HG03457 (cell line): ENCODE data around the gene RANGAP1.

Experiments
- ATAC-seq: cut with Tn5 transposase; IDR thresholded peaks from one replicate; pipeline ENCODE4 v1.9.1; 2021; ENCODE audit warnings: moderate number of reproducible peaks; ENCODE audit not compliant: unreplicated experiment

Gene RANGAP1

DNA sequence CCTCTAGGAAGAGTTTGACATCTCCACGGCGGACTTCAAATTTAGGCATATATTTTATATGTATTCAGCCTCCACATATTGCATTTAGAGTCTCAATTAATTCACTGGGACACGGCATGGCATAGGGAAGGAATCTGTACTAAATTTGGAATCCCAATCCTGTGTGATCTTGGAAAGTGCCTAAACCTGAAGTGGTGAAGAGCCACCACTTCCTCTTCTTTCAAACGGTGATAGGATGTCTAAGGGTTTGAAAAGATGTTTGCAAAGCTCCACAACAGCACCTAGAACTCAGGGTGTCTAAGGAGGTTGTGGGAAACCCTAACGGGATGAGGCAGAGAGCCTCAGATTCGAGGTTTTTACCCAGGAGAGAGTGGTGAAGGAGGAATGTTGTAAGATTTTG is 81.9 kb downstream of the RANGAP1 start:
- ATAC-seq, result no peak

GRCh38 chr22:41203118-41203517 is 82.9 kb downstream of the RANGAP1 start:
- no peak for ATAC-seq

DNA sequence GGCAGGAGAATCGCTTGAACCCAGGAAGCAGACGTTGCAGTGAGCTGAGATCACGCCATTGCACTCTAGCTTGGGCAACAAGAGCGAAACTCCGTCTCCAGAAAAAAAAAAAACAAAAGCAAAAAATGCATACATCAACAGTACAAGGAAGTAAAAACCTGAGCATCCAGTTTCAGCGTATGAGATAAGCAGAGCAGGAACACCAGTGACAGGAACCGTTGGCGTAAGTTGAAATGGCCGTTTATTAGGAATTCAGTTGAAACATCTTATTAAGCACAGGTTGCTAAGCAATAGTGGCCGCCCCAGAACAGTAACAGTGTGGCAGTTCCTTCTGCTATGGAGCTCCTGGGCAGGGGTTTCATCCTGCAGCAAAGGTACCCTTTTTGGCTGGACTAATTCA is 84.8 kb downstream of the RANGAP1 start:
- no peak for ATAC-seq

- ATAC-seq, result no peak
Observed at GRCh38 chr22:41198027-41198580, 87.9 kb downstream of the RANGAP1 start.

DNA sequence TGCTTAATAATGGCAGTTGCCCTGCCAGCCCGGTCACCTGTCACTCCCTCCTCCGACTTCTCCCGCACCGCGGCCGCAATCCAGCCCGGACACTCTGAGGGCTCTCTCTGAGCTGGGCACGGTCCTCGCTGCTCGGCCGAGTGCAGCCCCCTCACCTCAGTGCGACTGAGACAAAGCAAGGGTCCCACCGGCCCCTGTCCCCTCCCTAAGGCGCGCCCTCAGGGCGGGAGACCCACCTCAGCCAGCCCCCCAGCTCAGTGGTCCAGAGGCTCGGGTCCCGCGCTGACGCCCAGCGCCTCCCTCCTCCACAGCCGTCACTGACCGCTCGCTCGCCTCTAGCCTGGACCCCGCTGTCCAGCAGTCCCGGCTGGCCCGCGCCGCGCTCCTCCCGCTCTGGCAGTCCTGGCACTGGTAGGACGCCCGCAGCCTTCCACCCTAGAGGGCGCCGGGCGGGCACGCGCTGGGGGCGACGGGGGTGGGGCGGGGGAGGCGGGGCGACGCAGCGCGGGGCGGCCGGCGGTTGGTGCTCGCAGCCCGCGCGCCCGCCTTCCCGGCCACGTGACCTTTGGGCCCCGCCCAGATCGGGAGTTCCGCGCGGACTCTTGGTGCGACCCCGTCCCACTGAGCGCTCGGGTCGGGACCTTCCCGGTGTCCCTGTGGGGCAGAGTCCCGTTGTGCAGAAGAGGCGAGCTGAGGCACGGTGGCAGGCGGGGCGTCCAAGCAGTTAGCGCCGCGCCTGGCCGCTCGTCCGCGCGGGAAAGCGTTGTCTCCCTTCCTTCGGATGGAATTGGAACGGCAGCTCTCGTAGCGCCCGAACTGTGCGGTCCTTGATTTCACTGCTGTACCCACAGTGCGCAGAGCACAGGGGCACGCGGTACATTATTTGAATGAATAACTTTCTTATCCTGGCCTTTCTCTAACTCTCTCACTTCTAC is 88.7 kb downstream of the RANGAP1 start:
- peak; percentile 58 for ATAC-seq
